SU-DHL-6 (cell line): ENCODE results near the gene AGTRAP.
A peak's percentile ranks its signal among the peaks of the same experiment; 100 is the strongest.

Experiments
- H2AFZ ChIP-seq: fragments of 200-600 bp; sonication (generic); 2 replicates; pipeline ENCODE4 v1.6.1; 2014; ENCODE audit warnings: low read depth, mild to moderate bottlenecking, moderate library complexity, mixed read lengths, antibody characterized with exemption, low read length; ENCODE audit not compliant: severe bottlenecking
- H3F3A ChIP-seq: fragments of 200-600 bp; shearing (Covaris generic); 2 replicates; pipeline ENCODE4 v1.6.0; 2016; ENCODE audit warnings: antibody characterized with exemption, mild to moderate bottlenecking; ENCODE audit not compliant: insufficient read depth
- H3K27ac ChIP-seq: fragments of 200-600 bp; sonication (generic); 2 replicates; pipeline ENCODE4 v1.5.1; 2016; ENCODE audit warnings: low read depth, mild to moderate bottlenecking, low read length, moderate library complexity, mixed read lengths
- H3K27me3 ChIP-seq: fragments of 200-600 bp; sonication (generic), shearing (Covaris generic); 2 replicates; pipeline ENCODE4 v1.6.0; 2014; ENCODE audit warnings: mild to moderate bottlenecking, low read length
- H3K36me3 ChIP-seq: fragments of 200-600 bp; sonication (generic); 2 replicates; pipeline ENCODE4 v1.6.1; 2014; ENCODE audit warnings: mild to moderate bottlenecking, low read length, mixed read lengths
- H3K4me2 ChIP-seq: fragments of 300-600, 200-600 bp; shearing (Covaris generic), sonication (generic); 2 replicates; pipeline ENCODE4 v1.6.0; 2014; ENCODE audit warnings: low read length, low read depth, mild to moderate bottlenecking; ENCODE audit not compliant: poor library complexity, severe bottlenecking
- H3K4me3 ChIP-seq: fragments of 200-600 bp; sonication (generic); 2 replicates; pipeline ENCODE4 v1.5.1; 2014; ENCODE audit warnings: antibody characterized with exemption, low read length, mild to moderate bottlenecking, mixed read lengths; ENCODE audit not compliant: insufficient read depth, poor library complexity, severe bottlenecking
- H3K79me2 ChIP-seq: fragments of 200-600 bp; sonication (generic); 2 replicates; pipeline ENCODE4 v1.6.1; 2014; ENCODE audit warnings: mild to moderate bottlenecking, low read length, moderate library complexity; ENCODE audit not compliant: insufficient read depth
- H3K9ac ChIP-seq: fragments of 200-600 bp; sonication (generic); 2 replicates; pipeline ENCODE4 v1.7.0; 2014; ENCODE audit warnings: mild to moderate bottlenecking, low read length
- H3K9me2 ChIP-seq: fragments of 200-600 bp; sonication (generic); replicated peaks from 2 replicates; pipeline ENCODE4 v1.6.1; 2014; ENCODE audit warnings: low read length; ENCODE audit not compliant: insufficient read depth
- H3K9me3 ChIP-seq: fragments of 200-600 bp; sonication (generic); 2 replicates; pipeline ENCODE4 v1.6.1; 2014; ENCODE audit warnings: low read length, mixed read lengths; ENCODE audit not compliant: insufficient read depth
- H4K20me1 ChIP-seq: fragments of 200-600 bp; sonication (generic); 2 replicates; pipeline ENCODE4 v1.6.1; 2014; ENCODE audit warnings: low read depth, mild to moderate bottlenecking, antibody characterized with exemption, low read length, moderate library complexity, mixed read lengths
- CTCF ChIP-seq: fragments of 200-600 bp; sonication (generic); IDR thresholded peaks from one replicate; pipeline ENCODE4 v1.5.1; 2017; ENCODE audit warnings: antibody characterized with exemption, mild to moderate bottlenecking, low read length, moderate library complexity; ENCODE audit not compliant: insufficient read depth, poor library complexity, severe bottlenecking
- EZH2phosphoT487 ChIP-seq: fragments of 200-600 bp; sonication (generic), shearing (Covaris generic); conservative IDR thresholded peaks from 2 replicates; pipeline ENCODE4 v1.6.1; 2018; ENCODE audit warnings: mild to moderate bottlenecking, antibody characterized with exemption, low read length, moderate library complexity, mixed read lengths

AGTRAP gene

DNA sequence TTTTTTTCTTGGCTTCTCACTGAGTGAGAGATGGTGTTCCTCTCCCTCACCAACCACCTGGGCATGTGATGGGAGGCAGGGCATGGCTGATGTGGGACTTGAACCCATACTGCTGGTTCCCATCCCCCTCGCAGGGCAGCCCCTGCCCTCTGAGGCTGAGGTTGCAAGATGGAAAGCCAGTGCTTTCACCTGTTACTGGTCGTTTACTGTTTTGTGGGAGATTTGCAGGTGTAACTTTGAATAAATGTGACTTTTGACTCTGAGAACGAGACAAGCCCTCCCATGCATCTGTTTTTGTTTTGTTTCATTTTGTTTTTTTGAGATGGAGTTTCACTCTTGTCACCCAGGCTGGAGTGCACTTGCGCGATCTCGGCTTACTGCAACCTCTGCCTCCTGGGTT lies 47.6 kb downstream of the AGTRAP start:
- Histone ChIP-seq H3F3A (no peaks in the 10 kb centered on the region), H3K36me3 (no peaks in the 10 kb centered on the region), H4K20me1 (no peaks in the 10 kb centered on the region), H3K9ac (no peak overlapping the region), H2AFZ (no peak overlapping the region), H3K27ac (no peak overlapping the region), H3K27me3 (no peaks in the 10 kb centered on the region), H3K79me2 (no peaks in the 10 kb centered on the region), H3K9me3 (no peaks in the 10 kb centered on the region), H3K4me2 (no peak overlapping the region), H3K9me2 (no peaks in the 10 kb centered on the region), H3K4me3 (no peak overlapping the region)
- no peak for TF ChIP-seq EZH2phosphoT487
- no peak for TF ChIP-seq CTCF

DNA sequence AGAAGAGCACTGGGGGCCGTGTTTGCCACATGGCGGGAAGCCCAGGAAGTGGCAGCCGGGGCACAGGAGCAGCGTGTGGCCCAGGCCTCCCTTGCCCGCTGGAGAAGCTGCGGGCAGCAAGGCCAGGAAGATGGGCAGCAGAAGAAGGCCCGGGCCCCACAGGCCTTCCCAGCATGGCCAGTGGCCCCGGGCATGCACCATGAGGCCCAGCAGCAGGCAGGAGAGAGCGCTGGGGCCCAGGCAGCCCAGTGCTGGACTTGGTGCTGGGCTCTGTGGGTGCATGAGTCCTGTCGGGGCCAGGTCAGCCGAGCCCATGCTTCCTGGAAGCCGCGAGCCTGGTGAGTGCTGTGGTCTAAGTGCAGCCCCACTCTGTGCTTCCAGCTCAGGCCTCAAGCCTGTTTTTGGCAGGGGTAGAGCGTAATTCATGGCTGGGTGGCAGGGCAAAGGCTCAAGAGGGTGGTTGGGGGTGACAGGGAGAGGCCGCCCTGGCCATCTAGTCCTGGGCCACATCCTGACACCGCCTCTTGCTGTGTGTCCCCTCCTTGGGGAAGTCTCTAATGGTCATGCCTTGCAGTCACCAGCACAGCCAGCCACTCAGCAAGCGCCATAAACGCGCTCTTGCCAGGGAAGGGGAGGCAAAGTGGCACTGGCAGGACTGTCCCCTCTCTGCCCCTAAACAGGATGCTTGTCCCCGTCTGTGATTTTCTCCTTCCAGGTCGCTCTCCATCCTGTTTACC lies 48.5 kb downstream of the AGTRAP start:
- H3K9me3 ChIP-seq = no peaks in the 10 kb centered on the region
- H3K27me3 ChIP-seq = no peaks in the 10 kb centered on the region
- H3K79me2 ChIP-seq = no peaks in the 10 kb centered on the region
- no peak overlapping the region for H3K4me3 ChIP-seq
- H3K27ac ChIP-seq = no peak overlapping the region
- no peaks in the 10 kb centered on the region for H3K9me2 ChIP-seq
- H4K20me1 ChIP-seq = no peaks in the 10 kb centered on the region
- no peak overlapping the region for H3K4me2 ChIP-seq
- H3K9ac ChIP-seq = no peak overlapping the region
- TF ChIP-seq CTCF = no peak
- TF ChIP-seq EZH2phosphoT487 = no peak
- no peaks in the 10 kb centered on the region for H3F3A ChIP-seq
- no peaks in the 10 kb centered on the region for H3K36me3 ChIP-seq
- no peak overlapping the region for H2AFZ ChIP-seq

DNA sequence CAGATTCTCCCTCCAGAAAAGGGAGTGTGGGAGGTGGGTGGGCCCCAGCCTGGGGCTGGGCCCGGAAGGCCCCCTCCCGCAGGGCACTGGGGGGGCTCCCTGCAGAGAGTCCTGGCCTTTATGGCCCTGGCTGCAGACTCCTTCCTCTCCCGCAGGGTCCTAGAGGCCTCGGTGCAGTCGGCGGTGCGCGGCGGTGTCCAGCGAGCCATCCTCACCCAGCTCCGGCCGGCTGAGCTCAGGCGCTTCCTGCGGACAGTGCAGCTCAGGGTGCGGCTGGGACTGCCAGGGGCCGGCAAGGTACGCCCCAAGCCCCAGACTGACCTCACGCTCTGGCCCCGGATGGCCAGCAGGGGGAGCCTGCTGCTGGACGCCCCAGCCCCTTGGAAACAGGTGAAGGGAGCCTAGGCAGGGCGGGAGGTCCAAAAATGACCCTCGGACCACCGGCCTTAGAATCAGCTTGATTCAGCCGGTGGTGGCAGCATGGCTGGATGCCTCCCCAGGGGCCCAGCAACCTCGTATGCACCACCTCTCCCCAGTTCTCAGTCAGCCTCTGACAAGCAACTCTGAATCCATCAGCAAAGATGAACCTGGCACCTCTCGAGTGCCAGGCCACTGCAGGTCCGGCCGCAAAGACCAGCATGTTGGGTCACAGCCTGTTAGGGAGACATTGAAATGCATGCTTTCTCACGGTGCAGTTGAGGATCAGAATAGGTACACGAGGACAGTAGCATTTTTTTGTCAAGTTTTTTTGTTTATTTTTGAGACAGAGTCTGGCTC lies 49.2 kb downstream of the AGTRAP start:
- Histone ChIP-seq H3K27ac (no peak overlapping the region), H3K9me2 (no peaks in the 10 kb centered on the region), H4K20me1 (no peaks in the 10 kb centered on the region), H3K36me3 (no peaks in the 10 kb centered on the region), H2AFZ (no peak overlapping the region), H3K27me3 (no peaks in the 10 kb centered on the region), H3K4me2 (no peak overlapping the region), H3K4me3 (no peak overlapping the region), H3K79me2 (no peaks in the 10 kb centered on the region), H3K9me3 (no peaks in the 10 kb centered on the region), H3F3A (no peaks in the 10 kb centered on the region), H3K9ac (no peak overlapping the region)
- TF ChIP-seq CTCF = peak; percentile 89
- no peak for TF ChIP-seq EZH2phosphoT487
